ENCODE measurements around the gene PEAK3.

GRCh38 chr19:2276429-2276986, 5.5 kb downstream of the PEAK3 start:
- TF ChIP-seq CTCF (IDR thresholded peaks at IDR 0.05) (no peak), POLR2A (IDR thresholded peaks at IDR 0.05) (no peak)

Measured in lower leg skin (tissue), 3 donors.